Uterus (tissue), 2 donors: Measurements from ENCODE around the gene UQCRQ.

ENCODE experiments used
- CTCF ChIP-seq, 4 experiments: fragments of 200-600 bp in 2 of 4; fragments of 450-650 bp in 2 of 4; sonication (generic) in 2 of 4; IDR thresholded peaks; one replicate each; pipeline ENCODE4 v1.5.1; 2016 to 2019; ENCODE audit warnings: antibody characterized with exemption in 4 of 4, mild to moderate bottlenecking in 2 of 4, moderate library complexity in 1 of 4
- POLR2A ChIP-seq, 2 donors: fragments of 450-650 bp; IDR thresholded peaks; one replicate each; pipeline ENCODE4 v1.6.1; 2016; ENCODE audit warnings: antibody characterized with exemption in 2 of 2, mild to moderate bottlenecking in 1 of 2, moderate library complexity in 1 of 2

DNA sequence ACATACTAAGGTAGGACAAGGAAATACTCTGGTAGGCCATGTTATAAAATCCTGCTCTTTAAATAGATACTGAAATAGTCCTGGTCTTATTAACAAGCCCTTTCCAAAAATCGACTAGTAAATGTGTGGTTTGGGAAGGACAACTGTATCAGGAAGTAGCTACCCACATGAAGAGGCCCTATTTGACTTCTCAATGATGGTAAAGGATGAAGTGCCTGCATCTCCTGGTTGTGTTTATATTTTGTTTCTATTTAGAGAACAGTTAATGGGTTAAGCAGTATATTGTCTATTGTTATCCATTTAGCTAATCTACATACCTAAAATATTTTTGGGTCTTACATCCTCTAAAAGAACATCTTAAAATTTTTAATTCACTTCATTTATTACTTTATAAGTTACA, 12.7 kb upstream of the UQCRQ start:
- TF ChIP-seq CTCF (IDR thresholded peaks at IDR 0.05) (no peak), POLR2A (IDR thresholded peaks at IDR 0.05) (no peak)
